ENCODE measurements around the gene TIMP3.

Gene TIMP3

GRCh38 chr22:32830957-32831356 is 29.5 kb downstream of the TIMP3 start:
- DNase-seq: no peak

- DNase-seq: no peak
Measured at GRCh38 chr22:32831584-32831983, 30.1 kb downstream of the TIMP3 start.

- DNase-seq: no peak
Measured at GRCh38 chr22:32832174-32832573, 30.7 kb downstream of the TIMP3 start.

DNA sequence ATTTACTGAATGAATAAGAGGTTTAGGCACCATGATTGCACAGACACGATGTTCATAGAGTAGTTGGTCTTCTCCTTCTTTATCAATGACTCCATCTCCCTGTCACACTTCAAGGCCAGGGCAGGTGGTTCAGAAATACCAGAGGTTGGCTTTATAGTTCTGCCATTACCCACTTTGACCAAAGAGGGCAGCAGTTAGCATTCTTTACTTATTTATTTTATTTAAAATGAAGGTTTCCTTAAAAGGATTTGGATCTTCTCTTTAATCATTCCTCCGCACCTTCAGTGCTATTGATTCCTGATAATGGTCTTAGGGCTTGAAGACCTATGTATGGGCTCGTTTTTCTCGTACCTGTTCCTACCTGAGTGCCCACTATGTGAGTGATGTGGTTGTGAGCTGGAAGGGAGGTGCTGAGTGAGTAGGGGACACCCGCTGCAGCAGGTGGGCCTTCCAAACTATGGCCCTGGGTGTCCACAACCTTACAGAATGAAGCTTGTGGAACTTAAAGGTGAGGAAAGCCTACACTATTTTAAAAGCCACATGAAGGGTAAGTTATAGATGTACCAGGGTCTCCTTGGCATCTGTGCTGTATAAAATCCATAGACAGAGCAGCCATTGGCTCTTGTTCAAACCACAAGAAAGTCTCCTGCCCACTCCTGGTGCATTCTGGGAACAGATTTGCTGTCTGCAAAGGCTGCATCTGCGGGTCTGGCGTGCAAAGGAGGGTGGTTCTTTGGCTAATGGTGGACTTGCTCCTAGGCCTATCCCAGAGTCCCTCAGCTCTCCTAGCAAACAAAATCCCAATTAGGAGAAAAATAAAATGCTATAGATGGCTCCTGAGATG is 35.0 kb downstream of the TIMP3 start:
- DNase-seq: peak; percentile 22

DNA sequence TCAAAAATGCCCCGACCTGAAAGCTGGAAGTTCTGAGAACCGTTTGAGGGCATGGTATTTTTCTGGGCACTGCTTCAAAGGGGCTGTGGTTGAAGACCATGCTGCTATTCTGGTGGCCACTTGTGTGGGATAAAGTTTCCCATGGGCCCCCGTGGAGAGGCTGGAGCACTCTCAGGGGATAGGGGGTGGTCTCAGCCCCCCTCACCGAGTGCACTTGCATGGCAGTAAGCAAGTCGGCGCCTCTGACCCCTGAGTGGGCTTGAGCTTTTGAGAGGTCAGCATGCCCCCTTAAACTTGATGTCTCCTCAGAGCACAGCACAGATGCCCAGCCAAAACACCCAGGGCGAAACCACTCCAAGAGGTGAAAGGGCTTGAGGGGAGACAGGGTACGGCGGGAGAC is 35.6 kb downstream of the TIMP3 start:
- DNase-seq: no peak

DNA sequence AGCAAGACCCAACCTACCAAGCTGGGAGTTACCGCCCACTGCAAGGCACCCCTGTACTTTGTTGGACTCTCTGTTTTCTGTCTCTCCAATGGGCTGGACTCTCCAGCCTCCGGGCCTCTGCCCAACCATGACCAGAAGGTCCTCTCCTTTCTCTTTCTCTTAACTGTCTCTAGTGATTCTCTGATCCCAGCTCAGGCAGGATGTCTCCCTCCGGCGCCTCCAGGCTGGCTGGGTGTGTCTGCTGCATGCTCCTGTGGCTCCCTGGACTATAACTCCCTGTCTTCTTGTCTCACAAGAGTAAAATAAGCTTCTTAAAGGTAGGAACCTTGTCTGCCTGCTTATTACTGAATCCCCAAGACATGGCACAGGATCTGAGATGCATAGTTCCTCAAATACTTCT is 36.3 kb downstream of the TIMP3 start:
- no peak for DNase-seq

- DNase-seq: no peak
Measured at GRCh38 chr22:32839831-32840584, 38.5 kb downstream of the TIMP3 start.

DNA sequence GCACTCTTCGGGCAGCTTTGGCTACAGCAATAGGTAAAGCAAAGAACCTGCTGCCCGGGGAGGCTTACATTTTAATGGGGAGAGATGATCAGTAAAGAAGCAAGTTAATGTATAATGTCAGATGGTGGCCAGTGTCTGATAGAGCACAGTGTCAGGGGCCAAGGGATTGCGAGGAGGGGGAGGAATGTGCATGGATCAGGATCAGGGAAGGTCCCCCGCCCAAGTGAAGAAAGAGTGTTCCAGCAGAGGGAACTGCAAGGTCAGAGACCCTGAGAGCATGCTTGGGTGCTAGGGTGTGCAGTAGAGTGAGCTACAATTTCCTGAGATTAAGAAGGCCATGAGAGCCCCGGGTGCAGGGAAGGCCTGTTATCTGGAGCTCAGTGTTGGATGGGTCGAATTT is 39.7 kb downstream of the TIMP3 start:
- DNase-seq: no peak

DNA sequence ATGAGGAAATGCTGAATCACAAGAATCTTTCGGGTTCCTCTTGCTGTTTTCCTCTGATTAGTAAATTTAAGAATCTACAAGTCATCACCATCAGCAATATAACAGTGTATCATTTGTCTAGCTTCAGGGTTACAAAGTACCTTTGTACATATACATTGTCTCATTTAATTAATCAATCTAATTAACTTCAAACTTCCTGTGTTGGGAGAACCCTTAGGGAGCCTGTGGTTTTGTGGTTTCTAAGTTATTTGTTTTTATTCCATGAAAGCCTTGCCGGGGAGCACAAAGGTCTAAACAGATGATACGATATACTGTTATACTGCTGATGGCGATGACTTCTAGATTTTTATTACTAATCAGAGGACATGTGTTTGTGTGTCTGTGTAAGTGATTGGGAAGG is 41.0 kb downstream of the TIMP3 start:
- no peak for DNase-seq

DNA sequence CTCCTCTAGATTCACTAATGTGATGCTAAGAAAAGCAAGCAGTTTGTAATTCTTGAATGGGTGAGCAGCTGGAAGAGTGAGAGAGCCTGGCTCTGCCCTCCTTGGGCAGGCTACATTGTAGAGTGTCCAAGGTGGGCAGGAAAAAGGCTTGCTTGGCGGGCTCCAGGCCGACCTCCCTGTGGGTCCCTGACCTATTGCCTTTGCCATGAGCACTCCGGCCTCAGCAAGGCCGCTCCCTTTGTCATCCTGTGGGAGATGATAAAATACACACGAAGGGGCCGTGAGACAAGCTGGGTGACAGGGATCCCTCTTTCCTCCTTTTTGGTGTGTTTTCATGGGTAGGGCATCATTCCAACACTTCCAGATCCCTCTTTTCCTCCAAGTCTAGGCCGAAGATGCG is 41.8 kb downstream of the TIMP3 start:
- no peak for DNase-seq

DNA sequence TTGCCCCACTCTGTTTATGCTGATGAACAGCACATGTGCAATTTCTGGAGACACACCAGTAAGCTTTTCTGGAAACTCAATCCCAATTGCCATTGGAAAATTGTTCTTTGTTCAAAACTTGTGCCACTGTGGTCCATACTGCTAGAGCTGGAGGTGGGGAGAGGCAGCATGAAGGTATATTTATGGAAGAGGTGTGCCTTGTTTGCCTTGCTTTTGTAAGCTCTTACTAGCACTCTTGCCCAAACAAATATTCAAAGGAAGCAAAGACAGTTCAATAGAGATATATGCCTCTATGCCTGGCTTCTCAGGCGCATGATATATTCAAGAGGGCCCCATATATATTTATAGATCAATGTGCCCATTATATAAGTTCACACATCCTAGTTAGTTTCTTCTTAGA is 42.7 kb downstream of the TIMP3 start:
- DNase-seq: no peak

GRCh38 chr22:32846780-32847491 is 45.4 kb downstream of the TIMP3 start:
- DNase-seq: no peak

DNA sequence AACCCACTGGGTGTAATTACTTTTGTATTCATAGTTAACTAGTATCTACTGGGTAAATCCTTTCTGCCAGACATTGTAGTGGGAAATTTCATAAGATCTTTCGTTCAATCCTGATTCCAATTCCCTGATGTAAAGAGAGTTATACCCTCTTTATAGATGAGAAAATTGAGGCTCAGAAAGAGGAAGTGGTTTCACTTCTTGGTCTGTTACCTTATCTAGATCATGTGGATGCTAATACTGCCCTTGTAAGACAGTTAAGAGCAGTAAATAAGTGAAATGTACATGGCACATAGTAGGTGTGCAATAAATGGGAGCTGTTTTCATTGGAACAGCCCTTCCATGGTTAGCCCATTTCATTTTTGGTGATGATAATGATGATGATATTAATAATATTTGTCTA is 46.7 kb downstream of the TIMP3 start:
- DNase-seq: no peak

- DNase-seq: no peak
Measured at GRCh38 chr22:32849501-32849900, 48.0 kb downstream of the TIMP3 start.

DNA sequence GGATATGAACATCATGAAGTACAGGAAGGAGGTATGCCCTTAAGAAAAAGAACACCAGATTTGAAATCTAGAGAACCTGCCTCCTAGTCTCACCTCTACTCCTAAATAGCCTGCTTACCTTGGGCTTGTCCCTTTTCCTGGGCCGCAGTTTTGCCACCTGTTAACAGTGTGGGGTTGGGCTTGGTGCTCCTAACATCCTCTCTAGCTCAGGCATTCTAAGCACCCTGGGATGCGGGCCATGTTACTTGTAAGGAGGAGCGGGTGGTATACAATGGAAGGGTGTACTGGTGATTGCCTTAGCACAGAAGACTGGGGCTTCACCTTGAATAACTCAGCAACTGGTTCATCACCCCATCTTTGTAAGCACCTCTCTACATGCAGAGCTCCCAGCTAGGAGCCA is 48.7 kb downstream of the TIMP3 start:
- DNase-seq: no peak

- no peak for DNase-seq
Measured at GRCh38 chr22:32850591-32851517, 49.3 kb downstream of the TIMP3 start.

DNA sequence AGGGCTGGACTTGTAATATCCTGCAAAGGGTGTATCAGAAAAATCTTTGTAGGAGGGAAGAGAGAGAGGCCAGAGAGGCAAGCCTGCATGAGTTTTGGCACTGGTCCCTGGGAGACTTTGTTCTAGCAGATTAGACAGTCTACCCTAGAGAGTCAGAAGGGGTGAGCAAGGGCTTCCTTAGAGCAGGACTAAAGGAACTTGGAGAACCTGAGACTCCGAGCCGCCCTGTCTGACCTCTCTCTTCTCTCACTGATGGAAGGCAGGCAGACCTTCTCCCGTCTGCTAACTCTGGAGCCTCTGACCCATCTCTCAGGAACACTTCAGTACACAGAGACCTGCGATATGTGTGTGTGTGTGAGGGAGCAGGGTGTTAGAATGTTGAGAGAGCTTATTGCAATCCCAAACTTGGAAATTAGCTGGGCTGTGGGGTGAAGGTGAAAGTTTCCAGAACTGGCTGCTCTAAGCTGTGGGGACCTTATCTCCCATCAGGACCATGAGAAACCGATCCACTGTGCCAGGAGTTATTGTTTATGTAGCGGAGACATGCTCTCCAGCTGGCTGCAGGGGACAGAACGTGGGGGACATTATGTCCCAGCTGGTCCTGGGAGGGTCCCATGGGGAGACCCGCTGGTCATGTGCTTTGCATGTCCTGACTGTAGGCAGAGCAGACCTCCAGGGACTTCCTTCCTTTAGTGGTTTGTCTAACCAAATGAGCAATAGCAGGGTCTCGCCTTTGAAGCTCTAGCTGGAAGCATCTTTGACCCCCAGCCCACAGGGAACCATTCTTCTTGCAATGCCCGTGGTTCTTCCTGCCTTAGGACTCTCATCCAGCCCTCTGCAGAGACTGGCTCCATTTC is 51.1 kb downstream of the TIMP3 start:
- no peak for DNase-seq

GRCh38 chr22:32853662-32854061 is 52.2 kb downstream of the TIMP3 start:
- DNase-seq: no peak

DNA sequence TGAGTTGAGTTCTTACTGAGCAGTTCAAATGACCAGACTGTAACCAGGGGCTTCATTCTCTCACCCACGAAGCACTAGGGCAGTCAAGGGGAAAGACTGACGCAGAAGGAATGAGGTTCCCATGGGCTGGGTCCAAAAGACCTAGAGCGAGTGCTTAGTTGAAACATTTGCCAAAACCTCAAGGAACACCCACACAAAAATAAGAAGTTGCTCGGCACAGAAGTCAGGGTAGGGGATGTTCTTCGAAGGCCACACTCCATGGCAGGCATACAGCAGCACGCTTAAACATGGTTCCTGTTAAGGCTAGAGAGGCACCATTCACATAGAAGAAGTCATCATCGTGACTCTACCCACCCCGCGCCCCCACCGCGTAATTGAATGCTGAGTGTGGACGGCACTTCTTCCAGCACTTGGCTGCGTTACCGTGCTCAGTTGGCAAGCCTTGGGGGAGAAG is 52.9 kb downstream of the TIMP3 start:
- no peak for DNase-seq

GRCh38 chr22:32855045-32855756 is 53.7 kb downstream of the TIMP3 start:
- no peak for DNase-seq
